OCI-LY7 (cell line): Measurements from ENCODE around the gene PPP1R2. TPM values are rescaled to one million over a fixed set of nuclear protein-coding genes. Genes with fewer than 3 reads are reported as not detected.
A peak's percentile ranks its signal among the peaks of the same experiment; 100 is the strongest.

Experiments
- BruUV-seq: library from RNA; stranded (reverse); fragments of 400-500 nt; replicated peaks from 2 replicates; lab custom pipeline; 2021; lab: Mats Ljungman, UMichigan
- CTCF ChIA-PET: fragments of 300-600 bp; sonication (Branson Sonifier 250); formaldehyde crosslinking; loops from one replicate; lab custom pipeline; 2022; ENCODE audit warnings: antibody characterized with exemption; ENCODE audit not compliant: unreplicated experiment; lab: Charles Lee
- POLR2A ChIA-PET: fragments of 300-600 bp; sonication (Branson Sonifier 250); formaldehyde crosslinking; loops from one replicate; lab custom pipeline; 2022; ENCODE audit warnings: antibody characterized with exemption; lab: Charles Lee
- DNase-seq: peaks from one replicate; pipeline ENCODE4 v3.0.0-alpha.2; 2015; ENCODE audit warnings: low spot score
- H2AFZ ChIP-seq: fragments of 200-600 bp; sonication (generic), shearing (Covaris generic); 2 replicates; pipeline ENCODE4 v1.6.1; 2014; ENCODE audit warnings: mild to moderate bottlenecking, antibody characterized with exemption, low read length, moderate library complexity
- H3K27ac ChIP-seq: fragments of 200-600 bp; sonication (generic); 2 replicates; pipeline ENCODE4 v1.5.1; 2014; ENCODE audit warnings: mixed run types, low read depth, mild to moderate bottlenecking, moderate library complexity, low read length, inconsistent platforms; ENCODE audit not compliant: poor library complexity, severe bottlenecking
- H3K36me3 ChIP-seq: fragments of 200-600 bp; sonication (generic); 2 replicates; pipeline ENCODE4 v1.6.1; 2014; ENCODE audit warnings: mild to moderate bottlenecking, antibody characterized with exemption, low read length, moderate library complexity, mixed read lengths; ENCODE audit not compliant: insufficient read depth
- H3K4me1 ChIP-seq: fragments of 200-600 bp; sonication (generic); 2 replicates; pipeline ENCODE4 v1.5.1; 2014; ENCODE audit warnings: mild to moderate bottlenecking, low read length; ENCODE audit not compliant: insufficient read depth, poor library complexity, severe bottlenecking
- H3K4me2 ChIP-seq: fragments of 200-600 bp; sonication (generic); 2 replicates; pipeline ENCODE4 v1.6.1; 2014; ENCODE audit warnings: mild to moderate bottlenecking, low read length
- H3K4me3 ChIP-seq: fragments of 200-600 bp; sonication (generic); 2 replicates; pipeline ENCODE4 v1.5.1; 2014; ENCODE audit warnings: mild to moderate bottlenecking, low read depth, low read length; ENCODE audit not compliant: poor library complexity, severe bottlenecking
- H3K79me2 ChIP-seq: fragments of 200-600 bp; sonication (generic); 2 replicates; pipeline ENCODE4 v1.6.1; 2016; ENCODE audit warnings: low read depth, mild to moderate bottlenecking, low read length, moderate library complexity, mixed read lengths; ENCODE audit not compliant: insufficient read depth
- H3K9me2 ChIP-seq: fragments of 200-600 bp; sonication (generic); 2 replicates; pipeline ENCODE4 v1.6.1; 2016; ENCODE audit warnings: mild to moderate bottlenecking, low read length, mixed read lengths; ENCODE audit not compliant: insufficient read depth
- H3K9me3 ChIP-seq: fragments of 200-600 bp; sonication (generic); 2 replicates; pipeline ENCODE4 v1.6.1; 2014; ENCODE audit warnings: mild to moderate bottlenecking, mixed run types, low read length, mixed read lengths
- H4K20me1 ChIP-seq: fragments of 200-600 bp; sonication (generic); 2 replicates; pipeline ENCODE4 v1.6.1; 2014; ENCODE audit warnings: mild to moderate bottlenecking, antibody characterized with exemption, low read length, moderate library complexity, mixed read lengths; ENCODE audit not compliant: insufficient read depth
- CTCF ChIP-seq: fragments of 200-600 bp; sonication (generic); conservative IDR thresholded peaks from 2 replicates; pipeline ENCODE4 v1.5.1; 2014; ENCODE audit warnings: mild to moderate bottlenecking, antibody characterized with exemption, low read length, moderate library complexity, mixed read lengths
- EZH2phosphoT487 ChIP-seq: fragments of 200-600 bp; sonication (generic); IDR thresholded peaks from 2 replicates; pipeline ENCODE4 v1.6.1; 2018; ENCODE audit warnings: low read depth, borderline replicate concordance, mild to moderate bottlenecking, mixed run types, antibody characterized with exemption, low read length, moderate library complexity, mixed read lengths
- intact Hi-C: fragments of 100-400 bp; cut with micrococcal nuclease; formaldehyde crosslinking; loops from one replicate; pipeline ENCODE4 v1.10.0; 2022; ENCODE audit not compliant: unreplicated experiment
- total RNA-seq, 2 experiments: library from RNA; depleted of rRNA in 1 of 2; stranded (reverse); fragments of >200 nt in 1 of 2; shearing (Covaris generic) in 1 of 2; gene quantifications; 2 replicates each; pipeline ENCODE4 v1.2.3, GENCODE V29; 2014 to 2022

The PPP1R2 gene
- total RNA-seq, 2 experiments from 2014 or later: 91.9 to 239 TPM

DNA sequence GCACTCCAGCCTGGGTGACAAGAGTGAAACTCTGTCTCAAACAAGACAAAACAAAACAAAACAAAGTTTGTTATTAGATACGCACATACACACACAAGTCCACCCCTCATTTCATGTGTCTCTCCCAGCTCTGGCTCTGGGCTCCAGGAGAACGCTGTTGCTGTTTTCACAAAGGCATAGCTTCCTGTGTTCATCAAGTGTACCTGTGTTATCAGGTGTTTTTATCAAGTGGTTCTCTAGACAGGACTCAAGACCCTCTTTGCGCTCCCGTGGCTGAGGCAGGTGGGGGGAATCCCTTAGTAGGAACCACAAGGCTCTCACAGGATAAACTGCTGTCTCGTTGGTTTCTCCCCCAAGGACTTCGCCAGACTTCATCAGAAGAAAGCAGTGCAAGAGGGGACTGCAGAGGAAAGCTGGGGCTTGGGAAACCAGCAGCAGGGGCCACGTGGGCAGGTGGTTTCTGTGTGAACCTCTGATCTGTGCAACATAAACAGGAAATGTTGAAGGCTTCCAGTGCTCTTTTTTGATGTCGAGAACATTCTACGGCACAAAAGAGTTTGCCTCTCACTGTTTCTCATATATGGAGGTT lies 6.9 kb upstream of the PPP1R2 start:
- H3K4me1 ChIP-seq: peaks cover 36% of the 10 kb centered on the region
- DNase-seq: peak; percentile 78
- peak overlapping the region; percentile 23 for H3K27ac ChIP-seq
- POLR2A ChIA-PET: interaction anchor here (0.6 to 3.5 kb wide), 9 partner anchors 8 to 809 kb away, joined by 3 to 28 read pairs (median 4); partner anchors contain the start of genes PPP1R2 and XXYLT1
- peak overlapping the region; percentile 55 for H3K4me2 ChIP-seq
- peak overlapping the region; percentile 81 for H2AFZ ChIP-seq
- H3K36me3 ChIP-seq: no peaks in the 10 kb centered on the region
- H3K9me2 ChIP-seq: no peaks in the 10 kb centered on the region
- CTCF ChIA-PET: no interaction called here
- peak overlapping the region; percentile 6 for H3K4me3 ChIP-seq
- BruUV-seq: no TSS peak
- no peaks in the 10 kb centered on the region for H4K20me1 ChIP-seq
- intact Hi-C loops: no loop called here
- no peaks in the 10 kb centered on the region for H3K9me3 ChIP-seq
- no peaks in the 10 kb centered on the region for H3K79me2 ChIP-seq
- TF ChIP-seq CTCF: no peak

GRCh38 chr3:195548987-195549386 lies 5.9 kb upstream of the PPP1R2 start:
- no peaks in the 10 kb centered on the region for H3K9me2 ChIP-seq
- no peak for TF ChIP-seq CTCF
- TF ChIP-seq EZH2phosphoT487: no peak
- ChIA-PET CTCF (no interaction called here), POLR2A (interaction anchor here (0.5 to 1.4 kb wide), 4 partner anchors 275 to 808 kb away, joined by 3 to 4 read pairs (median 3); no protein-coding TSS in a partner anchor)
- H3K79me2 ChIP-seq: no peaks in the 10 kb centered on the region
- H3K4me1 ChIP-seq: peaks cover 46% of the 10 kb centered on the region
- no peaks in the 10 kb centered on the region for H3K9me3 ChIP-seq
- H3K4me3 ChIP-seq: no peak overlapping the region
- H2AFZ ChIP-seq: no peak overlapping the region
- no TSS peak for BruUV-seq
- no peak overlapping the region for H3K27ac ChIP-seq
- H3K4me2 ChIP-seq: no peak overlapping the region
- intact Hi-C loops: no loop called here
- DNase-seq: no peak
- no peaks in the 10 kb centered on the region for H3K36me3 ChIP-seq
- H4K20me1 ChIP-seq: no peaks in the 10 kb centered on the region

DNA sequence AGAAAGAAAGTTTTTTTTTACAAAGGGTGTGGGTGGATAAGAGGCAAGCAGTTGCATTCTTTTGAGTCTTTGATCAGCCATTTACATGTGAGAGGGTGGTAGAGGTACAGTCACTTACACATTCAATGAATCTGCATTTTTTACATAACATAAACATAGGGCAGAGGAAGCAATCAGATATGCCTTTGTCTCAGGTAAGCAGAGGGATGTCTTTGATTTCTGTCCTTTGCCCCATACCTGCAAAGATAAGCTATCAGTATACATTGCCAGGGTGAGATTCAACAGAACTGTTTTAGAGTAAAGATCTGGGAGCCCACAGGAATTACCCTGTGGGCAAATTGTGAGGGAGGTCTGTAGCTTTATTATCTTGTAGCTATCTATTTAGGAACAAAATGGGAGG lies 5.4 kb upstream of the PPP1R2 start:
- CTCF ChIA-PET: no interaction called here
- H3K27ac ChIP-seq: no peak overlapping the region
- H3K9me3 ChIP-seq: no peaks in the 10 kb centered on the region
- no peak for DNase-seq
- no peak for TF ChIP-seq EZH2phosphoT487
- H3K4me2 ChIP-seq: no peak overlapping the region
- H3K4me1 ChIP-seq: peaks cover 51% of the 10 kb centered on the region
- POLR2A ChIA-PET: interaction anchor here (0.6 kb wide), 2 partner anchors 30 to 808 kb away, joined by 3 read pairs; no protein-coding TSS in a partner anchor
- no TSS peak for BruUV-seq
- no peak overlapping the region for H2AFZ ChIP-seq
- H3K9me2 ChIP-seq: no peaks in the 10 kb centered on the region
- H3K79me2 ChIP-seq: no peaks in the 10 kb centered on the region
- no peak overlapping the region for H3K4me3 ChIP-seq
- intact Hi-C loops: no loop called here
- H4K20me1 ChIP-seq: no peaks in the 10 kb centered on the region
- no peaks in the 10 kb centered on the region for H3K36me3 ChIP-seq
